ENCODE results near the gene SLC16A10.
"Not testable (repeated sequence)": the region's sequence is repeated elsewhere in the genome, so short reads cannot be mapped to it uniquely, and the experiment has no call there.

Gene SLC16A10

DNA sequence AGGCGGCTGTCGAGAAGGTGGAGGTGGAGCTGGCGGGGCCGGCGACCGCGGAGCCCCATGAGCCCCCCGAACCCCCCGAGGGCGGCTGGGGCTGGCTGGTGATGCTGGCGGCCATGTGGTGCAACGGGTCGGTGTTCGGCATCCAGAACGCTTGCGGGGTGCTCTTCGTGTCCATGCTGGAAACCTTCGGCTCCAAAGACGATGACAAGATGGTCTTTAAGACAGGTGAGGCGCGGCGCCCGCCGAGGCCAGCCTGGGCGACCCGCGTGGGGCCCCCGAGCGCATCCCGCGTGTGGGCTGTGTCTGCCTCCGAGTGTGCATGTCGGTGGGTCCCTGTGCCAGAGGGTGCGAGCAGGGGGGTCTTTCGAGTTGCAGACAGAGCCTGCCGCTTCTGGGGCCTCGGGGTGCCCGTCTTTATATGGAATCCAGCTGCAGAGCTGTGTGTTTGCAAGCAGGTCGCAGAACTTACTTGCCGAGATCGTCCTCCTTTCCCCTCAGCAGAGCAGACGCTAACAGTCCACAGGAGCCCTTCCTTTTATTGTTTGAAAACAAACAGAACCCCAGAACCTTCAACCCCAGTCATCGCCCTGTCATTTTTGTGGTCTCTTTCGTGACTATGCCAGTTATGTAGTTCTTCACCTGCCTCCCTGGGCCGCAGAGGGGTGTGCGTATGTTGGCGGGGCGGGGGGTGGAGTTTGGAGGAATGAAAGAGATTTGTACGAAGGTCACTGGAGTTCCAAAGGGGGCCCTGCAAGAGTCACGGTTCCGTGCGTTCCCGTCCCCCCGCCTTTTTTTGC, 766 bp downstream of the SLC16A10 start:
- DNase-seq, result peak; percentile 38

DNA sequence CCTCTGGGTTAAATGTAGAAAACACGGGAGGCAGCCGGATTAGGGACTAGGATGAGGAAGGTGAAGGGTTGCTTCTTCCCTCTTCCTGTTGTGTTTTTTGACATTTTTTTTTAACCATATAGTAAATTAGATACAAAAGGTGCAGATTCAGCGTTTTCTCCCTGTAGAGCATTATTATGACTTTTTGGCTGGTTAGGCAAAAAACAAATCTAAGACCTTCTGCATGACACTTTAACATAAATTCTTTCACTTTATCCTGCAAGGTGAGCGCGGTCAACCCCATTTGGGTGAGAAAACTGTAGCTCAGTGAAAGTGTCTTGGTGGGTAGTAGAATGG, 1.3 kb downstream of the SLC16A10 start:
- no peak for DNase-seq

DNA sequence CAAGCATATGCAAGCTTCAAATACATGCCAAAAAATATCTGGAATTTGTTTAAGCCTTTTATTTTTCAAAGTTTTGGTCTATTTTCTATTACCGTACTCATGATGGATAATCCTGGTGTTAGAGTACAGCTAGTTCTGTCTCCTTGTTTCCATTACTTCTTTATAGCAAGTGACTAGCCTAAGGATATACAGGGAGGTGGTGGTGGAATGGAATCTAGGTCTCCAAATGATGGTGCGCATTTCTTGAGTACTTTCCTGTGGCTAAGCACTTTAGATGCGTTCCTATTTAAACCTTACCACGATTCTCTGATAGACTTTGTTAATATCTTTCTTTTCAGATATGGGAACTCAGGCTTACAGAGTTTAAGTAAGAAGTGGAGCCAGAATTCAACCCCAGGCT, 3.5 kb downstream of the SLC16A10 start:
- no peak for DNase-seq

DNA sequence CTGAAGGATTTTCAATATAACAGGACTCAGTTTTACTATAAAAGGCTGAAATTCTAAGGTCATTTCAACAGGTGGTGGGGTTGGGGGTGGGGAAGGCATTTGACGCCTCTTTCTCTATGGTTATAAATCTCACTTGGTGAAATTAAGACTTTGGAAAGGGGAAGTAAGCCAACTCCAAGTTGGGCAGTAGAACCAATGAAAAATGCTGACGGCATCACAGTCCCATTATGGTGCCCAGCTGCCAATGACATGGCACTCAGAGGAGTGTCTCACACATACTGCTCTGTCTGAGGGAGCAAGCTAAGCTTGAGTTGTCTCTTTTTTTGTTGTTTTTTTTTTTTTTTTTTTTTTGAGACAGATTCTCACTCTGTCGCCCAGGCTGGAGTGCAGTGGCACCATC, 4.7 kb downstream of the SLC16A10 start:
- no peak for DNase-seq

DNA sequence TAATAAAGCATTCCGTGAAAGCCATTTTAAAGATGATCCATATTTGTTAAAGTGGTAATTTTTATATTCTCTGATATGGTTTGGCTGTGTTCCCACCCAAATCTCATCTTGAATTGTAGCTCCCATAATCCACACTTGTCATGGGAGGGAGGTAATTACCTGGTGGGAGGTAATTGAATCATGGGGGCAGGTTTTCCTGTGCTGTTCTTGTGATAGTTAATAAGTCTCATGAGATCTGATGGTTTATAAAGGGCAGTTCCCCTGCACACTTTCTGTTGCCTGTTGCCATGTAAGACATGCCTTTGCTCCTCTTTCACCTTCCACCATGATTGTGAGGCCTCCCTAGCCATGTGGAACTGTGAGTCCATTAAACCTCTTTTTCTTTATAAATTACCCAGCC, 8.2 kb downstream of the SLC16A10 start:
- DNase-seq, result not testable (repeated sequence)

DNA sequence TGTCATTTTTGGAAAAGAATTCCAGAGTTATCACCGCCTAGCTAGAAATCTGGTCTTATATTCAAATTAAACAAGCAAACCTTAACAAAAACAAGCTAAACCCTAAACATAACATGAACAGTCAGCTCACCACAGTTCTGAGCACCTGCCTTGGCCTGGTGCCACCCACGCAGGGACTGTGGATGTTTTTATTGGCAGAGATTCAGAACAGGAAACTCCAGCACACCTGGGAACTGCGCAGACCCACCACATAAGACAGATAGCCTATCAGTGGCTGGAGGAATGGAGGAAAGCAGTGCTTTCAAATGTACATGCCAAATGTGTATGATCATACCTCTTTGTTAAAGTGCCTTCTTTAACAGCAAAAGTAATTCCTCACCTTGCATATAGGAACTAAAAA, 8.9 kb downstream of the SLC16A10 start:
- peak; percentile 32 for DNase-seq

DNA sequence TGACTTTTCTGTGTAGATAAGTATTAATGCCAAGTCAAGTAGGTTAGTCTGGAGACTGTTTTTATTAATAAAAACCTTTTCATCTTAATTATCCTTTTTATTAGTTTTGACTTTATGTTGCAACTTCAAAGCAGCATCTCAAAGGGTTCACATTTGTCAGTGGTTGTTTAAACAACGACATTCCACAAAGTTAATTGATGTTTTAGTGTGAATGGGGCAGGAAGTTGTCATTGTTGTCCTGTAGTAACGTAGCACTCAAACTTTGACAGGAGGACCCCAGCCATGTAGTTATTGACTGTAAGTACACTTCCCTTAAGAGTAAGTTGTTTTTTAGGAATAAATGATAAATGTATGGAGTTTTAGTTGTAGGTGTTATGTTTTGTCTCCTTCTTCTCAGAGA, 11.3 kb downstream of the SLC16A10 start:
- no peak for DNase-seq

DNA sequence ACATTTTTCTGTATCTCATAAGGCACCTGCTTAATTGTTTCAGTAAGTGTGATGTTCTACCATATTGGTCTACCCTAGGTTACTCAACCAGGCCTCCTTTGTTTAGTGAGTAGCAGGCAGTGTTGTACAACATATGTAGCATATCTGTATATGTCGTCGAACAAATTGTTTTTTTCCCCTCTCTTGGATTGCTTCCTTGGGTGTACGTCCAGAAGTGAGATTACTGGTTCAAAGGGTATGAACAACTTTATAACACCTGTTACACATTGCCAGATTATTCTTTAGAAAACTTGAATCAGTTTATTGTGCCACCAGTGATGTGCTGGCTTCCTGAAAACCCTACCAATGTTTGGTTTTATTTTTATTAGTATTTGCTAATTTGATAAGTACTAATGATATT, 14.7 kb downstream of the SLC16A10 start:
- DNase-seq, result no peak

DNA sequence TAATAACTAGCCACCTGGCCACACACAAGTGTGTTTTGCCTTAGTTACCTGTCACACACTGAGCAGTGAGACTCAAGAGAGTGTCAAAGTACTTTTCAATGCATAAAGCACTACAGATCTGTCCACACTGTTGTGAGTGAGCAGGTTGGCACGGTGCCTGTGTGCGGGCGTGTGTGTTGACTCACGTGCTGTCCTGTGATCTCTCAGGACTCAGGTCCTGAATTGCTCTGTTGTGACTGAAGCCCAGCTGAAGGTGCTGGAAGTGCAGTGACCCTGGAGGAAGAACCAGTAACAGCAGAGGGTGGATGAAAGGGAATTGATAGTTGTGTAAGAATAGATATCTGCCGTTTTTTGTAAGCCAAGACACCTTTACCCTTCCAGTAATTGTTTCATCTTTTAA, 18.3 kb downstream of the SLC16A10 start:
- DNase-seq, result no peak

DNA sequence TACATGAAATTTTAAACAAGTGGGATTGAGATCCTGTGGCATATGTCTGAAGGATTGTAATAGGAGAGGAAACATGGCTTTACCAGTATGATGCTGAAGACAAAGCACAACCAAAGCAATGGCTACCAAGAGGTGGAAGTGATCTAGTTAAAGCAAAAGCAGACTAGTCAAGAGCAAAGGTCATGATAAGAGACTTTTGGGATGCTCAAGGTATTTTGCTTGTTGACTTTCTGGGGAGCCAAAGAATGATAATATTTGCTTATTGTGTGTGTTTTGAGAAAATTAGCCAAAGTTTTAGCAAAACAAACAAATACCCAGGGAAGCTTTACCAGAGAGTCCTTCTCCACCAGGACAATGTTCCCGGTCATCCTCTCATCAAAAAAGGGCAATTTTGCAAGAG, 20.3 kb downstream of the SLC16A10 start:
- DNase-seq, result no peak

DNA sequence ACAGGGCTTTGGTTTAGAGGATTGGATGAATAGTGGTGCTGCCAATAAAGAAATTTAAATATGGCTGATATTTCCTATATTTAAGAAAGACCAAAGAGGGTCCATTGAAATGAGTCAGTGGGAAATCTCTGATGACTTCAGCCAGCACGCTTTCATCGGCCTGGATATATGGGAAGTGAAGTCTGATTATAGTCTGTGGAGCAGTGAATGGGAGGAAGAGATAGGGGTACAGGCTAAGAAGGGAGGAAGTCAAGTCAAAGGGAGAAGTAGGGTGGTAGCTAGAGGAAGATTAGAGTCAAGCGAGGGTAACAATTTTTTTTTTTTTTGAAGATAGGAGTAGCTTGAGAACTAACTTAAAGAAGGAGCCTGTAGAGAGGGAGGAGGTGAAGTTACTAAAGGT, 22.7 kb downstream of the SLC16A10 start:
- no peak for DNase-seq

DNA sequence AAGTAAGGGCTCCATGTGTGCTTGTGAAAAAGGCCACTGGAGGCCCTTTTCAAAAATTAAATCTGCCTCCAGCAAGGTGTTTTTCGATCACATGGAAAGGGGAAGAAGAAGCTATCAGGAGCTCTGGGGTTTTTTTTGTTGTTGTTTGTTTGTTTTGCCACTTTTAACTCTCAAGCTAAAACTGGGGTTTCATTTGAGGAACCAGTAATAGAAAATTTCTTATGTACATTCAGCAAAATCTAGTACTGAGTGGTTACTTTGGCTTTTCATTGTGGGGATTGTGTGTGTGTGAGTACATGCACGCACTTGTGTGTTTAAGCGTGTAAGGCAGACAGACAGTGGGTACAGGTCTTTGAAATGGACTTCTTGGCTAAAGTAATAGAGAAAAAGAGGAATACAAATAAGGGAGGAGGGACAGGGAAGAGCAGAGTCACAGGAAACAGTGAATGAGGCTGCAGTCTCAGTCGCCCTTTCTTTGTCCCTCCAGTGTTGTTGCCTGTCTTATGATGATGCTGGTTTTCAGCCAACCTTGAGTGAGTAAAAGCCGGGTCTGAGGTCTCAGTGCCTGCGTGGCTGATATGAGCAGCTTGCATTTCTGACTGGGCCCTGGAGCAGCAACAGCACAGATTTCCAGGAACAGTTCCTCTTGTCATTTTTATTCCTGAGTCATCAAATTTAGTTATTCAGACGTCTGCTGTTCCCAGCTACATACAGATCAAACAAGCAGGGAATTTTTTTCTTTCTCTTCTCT, 26.2 kb downstream of the SLC16A10 start:
- no peak for DNase-seq

DNA sequence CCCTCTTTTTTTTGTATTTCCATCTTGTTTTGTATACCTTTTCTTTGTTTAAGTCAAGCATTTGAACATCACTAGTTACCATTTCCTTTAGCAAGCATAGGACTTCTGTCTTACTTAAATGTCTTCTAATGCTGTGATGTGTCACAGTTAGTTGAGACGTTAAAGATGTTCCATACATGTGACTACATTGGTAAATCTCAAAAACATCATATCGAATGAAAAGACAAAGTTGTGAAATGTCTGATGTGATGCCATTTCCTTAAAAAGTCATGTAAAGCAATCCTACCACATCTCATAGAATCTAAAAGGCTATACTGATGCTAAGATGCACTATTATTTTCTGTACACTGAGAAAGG, 26.8 kb downstream of the SLC16A10 start:
- DNase-seq, result no peak

DNA sequence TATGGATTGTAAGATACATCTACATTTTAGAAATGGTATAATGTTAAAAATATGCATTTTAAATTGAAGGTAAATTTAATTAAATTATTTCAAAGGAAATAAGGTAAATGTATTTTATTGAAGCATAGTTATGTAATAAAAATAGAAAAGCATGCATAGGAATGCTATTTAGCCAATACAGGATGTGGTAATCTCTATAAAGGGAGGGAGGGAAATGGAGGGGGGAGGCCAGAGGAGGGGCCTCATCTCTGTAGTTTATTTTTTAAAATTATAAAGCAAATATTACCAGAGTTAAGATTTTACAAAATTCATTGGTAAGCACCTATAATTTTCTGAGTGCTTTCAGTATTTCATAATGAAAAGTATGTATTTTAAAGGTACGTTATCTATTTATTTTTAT, 27.2 kb downstream of the SLC16A10 start:
- DNase-seq, result no peak

DNA sequence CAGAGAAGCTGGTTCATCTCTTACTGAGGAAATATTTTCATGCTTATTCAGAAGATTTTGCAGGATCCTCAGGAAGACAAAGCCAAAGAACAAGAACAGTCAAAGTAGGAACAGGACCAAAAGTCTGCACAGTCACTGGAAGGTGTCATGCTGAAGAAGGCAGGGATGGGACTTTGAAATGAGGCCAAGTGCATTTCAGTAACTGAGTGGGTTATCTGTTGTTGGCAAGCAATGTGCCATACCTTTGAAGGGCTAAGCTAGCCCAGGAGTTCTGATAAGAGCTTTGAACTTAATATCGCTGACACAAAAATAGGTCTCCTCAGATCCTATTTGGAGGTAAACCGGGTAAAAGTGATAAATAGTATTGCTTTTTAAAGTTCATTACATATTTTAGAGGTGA, 31.5 kb downstream of the SLC16A10 start:
- DNase-seq, result no peak

DNA sequence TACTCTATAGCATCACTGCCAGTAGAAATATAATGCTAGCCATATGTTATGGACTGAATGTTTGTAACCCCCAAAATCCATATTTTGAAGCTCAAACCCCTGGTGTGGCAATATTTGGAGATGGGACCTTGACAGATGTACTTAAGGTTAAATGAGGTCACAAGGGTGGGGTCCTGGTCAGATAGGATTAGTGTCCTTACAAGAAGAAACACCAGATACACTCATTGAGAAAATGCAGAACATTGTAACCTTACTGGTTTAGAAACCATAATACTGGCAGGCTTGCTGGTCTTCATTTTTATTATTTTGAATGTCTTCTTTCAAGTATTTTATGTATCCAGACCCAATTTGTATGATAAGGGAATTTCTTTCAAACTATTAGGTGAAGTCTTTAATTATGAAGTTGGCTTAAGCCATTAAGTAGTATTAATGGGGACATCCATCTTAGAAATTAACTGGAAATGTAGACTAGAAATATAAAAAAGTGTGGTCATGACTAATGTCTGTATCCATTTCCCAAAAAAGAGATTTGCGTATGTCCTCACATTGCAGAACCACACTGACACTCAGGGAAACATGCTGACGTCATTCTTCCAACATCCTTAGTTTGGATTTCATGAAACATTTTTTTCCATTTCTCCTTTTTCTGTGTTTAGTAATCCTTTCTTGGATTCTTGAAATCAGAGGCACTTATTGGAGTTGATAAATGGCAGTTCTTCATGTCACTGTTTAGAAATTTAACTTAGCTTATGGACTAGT, 32.4 kb downstream of the SLC16A10 start:
- no peak for DNase-seq

DNA sequence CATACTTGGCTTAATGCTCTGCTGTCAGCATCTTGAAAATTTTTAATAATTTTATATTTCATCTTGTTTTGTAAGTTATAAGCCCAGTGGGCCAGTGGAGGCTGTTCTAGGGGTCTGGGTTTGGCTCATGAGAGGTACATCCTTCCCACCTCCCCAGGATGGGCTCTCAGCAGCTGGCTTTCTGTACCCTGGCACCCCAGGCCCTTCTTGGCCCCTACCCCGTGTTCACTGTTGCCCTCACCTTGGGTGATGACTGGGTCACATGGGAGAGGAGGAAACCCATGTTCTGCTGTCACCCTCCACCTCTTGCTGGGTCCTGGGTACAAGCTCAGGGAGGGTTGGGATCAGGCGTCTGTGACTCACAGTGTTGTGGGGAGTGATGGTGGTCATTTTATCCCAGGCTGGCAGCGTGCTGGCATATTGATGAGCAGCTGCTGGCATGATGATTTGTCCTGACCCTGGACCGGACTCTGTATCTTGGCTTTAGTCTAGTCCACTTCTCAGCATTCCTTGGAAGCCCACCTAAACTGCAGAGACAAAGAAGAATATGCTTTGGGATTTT, 34.6 kb downstream of the SLC16A10 start:
- DNase-seq, result no peak

DNA sequence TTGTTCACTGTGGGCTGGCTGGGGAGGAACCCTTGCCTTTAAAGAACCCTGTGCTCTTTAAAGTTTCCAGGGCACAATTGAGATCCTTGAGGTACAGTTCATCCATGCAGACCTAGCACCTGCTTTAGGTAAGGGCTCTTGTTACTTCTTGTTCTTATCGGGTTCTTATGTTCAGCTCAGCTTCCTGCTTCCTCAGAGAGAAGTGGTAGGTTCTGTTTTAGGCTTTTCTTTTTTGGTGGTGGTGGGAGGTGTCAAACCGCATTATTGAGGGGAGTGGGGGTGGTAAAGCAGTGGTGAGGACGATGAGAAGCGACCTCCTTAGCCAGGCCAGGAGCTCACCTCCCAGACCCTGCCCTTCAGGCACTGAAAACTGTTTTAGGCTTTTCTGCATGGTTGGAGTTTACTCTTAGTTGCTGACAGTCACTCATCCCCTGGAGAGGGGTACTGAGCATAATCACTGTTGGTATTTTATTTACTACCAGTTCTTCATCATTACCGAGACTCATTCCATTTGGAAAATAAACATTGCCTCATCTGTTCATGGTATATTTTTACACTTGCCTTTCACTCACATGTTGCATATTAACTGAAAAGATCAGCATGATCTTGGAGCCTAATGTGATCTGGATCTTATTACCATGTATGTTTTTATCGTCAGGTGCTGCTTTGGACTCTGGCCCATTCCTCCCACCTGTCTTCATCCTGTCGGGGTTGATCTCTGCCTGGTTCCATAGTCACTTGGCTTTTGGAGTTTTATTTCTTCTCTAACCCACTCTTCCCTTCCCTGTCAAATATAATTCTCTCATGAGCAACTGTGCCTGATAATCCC, 35.4 kb downstream of the SLC16A10 start:
- DNase-seq, result no peak

DNA sequence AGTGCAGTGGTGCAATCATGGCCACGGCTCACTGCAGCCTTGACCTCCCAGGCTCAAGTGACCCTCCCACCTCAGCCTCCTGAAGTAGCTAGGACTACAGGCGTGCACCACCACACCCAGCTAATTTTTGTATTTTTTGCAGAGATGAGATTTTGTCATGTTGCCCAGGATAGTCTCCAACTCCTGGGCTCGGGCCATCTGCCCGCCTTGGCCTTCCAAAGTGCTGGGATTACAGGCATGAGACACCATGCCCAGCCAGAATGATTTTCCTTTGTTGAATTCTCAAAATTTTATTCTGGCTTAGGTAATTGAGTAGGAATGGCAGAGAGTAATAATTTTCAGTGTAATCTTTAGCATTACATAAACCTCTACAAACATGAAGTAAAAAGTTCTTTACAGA, 37.1 kb downstream of the SLC16A10 start:
- no peak for DNase-seq

DNA sequence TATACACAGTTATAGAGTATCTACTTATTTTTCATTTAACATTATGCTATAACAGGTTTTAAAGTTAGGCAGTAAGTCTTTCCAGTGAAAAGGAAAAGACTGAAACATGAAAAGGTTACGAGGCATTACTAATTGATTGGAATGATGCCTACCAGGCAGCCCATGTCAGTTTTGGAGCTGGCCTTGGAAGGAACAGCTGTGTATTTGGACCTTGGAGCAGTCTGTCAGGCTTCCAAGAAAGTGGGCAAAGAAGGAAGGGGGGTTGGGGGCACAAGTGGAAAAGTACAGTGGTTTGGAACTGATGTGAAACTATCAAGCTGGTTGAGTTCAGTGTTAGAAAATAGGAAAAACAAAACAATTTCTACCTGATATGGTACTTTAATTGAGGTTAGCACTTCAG, 41.7 kb downstream of the SLC16A10 start:
- no peak for DNase-seq

DNA sequence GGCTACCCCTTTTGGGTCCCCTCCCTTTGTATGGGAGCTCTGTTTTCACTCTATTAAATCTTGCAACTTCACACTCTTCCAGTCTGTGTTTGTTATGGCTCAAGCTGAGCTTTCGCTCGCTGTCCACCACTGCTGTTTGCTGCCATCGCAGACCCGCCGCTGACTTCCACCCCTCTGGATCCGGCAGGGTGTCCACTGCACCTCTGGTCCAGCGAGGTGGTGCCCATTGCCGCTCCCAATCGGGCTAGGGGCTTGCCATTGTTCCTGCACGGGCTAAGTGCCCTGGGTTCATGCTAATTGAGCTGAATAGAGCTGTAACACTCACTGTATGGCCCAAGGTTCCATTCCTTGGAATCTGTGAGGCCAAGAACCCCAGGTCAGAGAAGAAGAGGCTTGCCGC, 43.7 kb downstream of the SLC16A10 start:
- not testable (repeated sequence) for DNase-seq

DNA sequence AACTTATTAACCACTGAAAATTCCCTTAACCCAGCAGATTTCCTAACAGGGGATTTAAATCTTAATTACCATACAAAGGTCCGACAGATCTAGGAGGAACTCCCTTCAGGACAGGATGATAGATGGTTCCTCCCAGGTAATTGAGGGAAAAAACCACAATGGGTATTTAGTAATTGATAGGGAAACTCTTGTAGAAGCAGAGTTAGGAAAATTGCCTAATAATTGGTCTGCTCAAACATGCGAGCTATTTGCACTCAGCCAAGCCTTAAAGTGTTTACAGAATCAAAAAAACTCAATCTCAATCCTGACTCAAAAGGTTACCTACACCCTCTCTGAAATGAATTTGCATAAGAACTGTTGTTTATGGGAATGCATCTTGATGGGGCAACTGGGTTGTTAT, 45.4 kb downstream of the SLC16A10 start:
- DNase-seq, result not testable (repeated sequence)

Measured in activated effector memory CD4-positive, alpha-beta T cell treated with Interleukin-2 at 50 U/mL for 16 hours (primary cell).